ENCODE measurements around the gene USP9X. TPM values are rescaled to one million over a fixed set of nuclear protein-coding genes. Genes with fewer than 3 reads are reported as not detected.

USP9X gene
- total RNA-seq, 4 donors from 2014 or later = 57.2 to 85.9 (median 65.2) TPM

- H3K27me3 ChIP-seq = no peaks in the 10 kb centered on the region
- TF ChIP-seq CTCF (IDR thresholded peaks at IDR 0.05) (no peak), POLR2AphosphoS5 (IDR thresholded peaks at IDR 0.05) (no peak), POLR2A (IDR thresholded peaks at IDR 0.05) (no peak), EP300 (IDR thresholded peaks at IDR 0.05) (no peak)
- H3K36me3 ChIP-seq = no peaks in the 10 kb centered on the region
- peaks cover 15% of the 10 kb centered on the region for H3K4me1 ChIP-seq
- DNase-seq (ENCODE audit: low spot score in 2 of 2) = no peak
- 92% methylated on average over 1 of the region's 1 CpG for WGBS
- no peak overlapping the region for H3K27ac ChIP-seq
- no peak overlapping the region for H3K4me3 ChIP-seq
- no peaks in the 10 kb centered on the region for H3K9me3 ChIP-seq
Measured at GRCh38 chrX:41121766-41122165, 36.5 kb downstream of the USP9X start.

GRCh38 chrX:41122664-41123257 is 37.5 kb downstream of the USP9X start:
- no peaks in the 10 kb centered on the region for H3K27me3 ChIP-seq
- H3K36me3 ChIP-seq = no peaks in the 10 kb centered on the region
- H3K9me3 ChIP-seq = no peaks in the 10 kb centered on the region
- WGBS = 72% methylated on average over 7 of the region's 7 CpGs
- H3K27ac ChIP-seq = no peak overlapping the region
- H3K4me3 ChIP-seq = no peak overlapping the region
- no peak for DNase-seq (ENCODE audit: low spot score in 2 of 2)
- TF ChIP-seq CTCF (IDR thresholded peaks at IDR 0.05) (no peak), POLR2AphosphoS5 (IDR thresholded peaks at IDR 0.05) (no peak), POLR2A (IDR thresholded peaks at IDR 0.05) (no peak), EP300 (IDR thresholded peaks at IDR 0.05) (no peak)
- H3K4me1 ChIP-seq = peaks cover 9% of the 10 kb centered on the region

GRCh38 chrX:41127477-41128192 is 42.4 kb downstream of the USP9X start:
- TF ChIP-seq POLR2A (IDR thresholded peaks at IDR 0.05) = no peak
- TF ChIP-seq EP300 (IDR thresholded peaks at IDR 0.05) = no peak
- TF ChIP-seq CTCF (IDR thresholded peaks at IDR 0.05) = no peak
- TF ChIP-seq POLR2AphosphoS5 (IDR thresholded peaks at IDR 0.05) = no peak
- H3K4me1 ChIP-seq = peaks cover 5% of the 10 kb centered on the region
- WGBS = 71% methylated on average over 6 of the region's 6 CpGs
- H3K27me3 ChIP-seq = no peaks in the 10 kb centered on the region
- no peak for DNase-seq (ENCODE audit: low spot score in 2 of 2)
- peaks cover 10% of the 10 kb centered on the region for H3K36me3 ChIP-seq
- no peaks in the 10 kb centered on the region for H3K9me3 ChIP-seq
- H3K27ac ChIP-seq = no peak overlapping the region
- H3K4me3 ChIP-seq = no peak overlapping the region

- 99% methylated on average over 4 of the region's 4 CpGs for WGBS
- Histone ChIP-seq H3K36me3 (peaks cover 11% of the 10 kb centered on the region), H3K27ac (no peak overlapping the region), H3K4me3 (no peak overlapping the region), H3K4me1 (peaks cover 2% of the 10 kb centered on the region), H3K27me3 (no peaks in the 10 kb centered on the region), H3K9me3 (no peaks in the 10 kb centered on the region)
- no peak for DNase-seq (ENCODE audit: low spot score in 2 of 2)
- TF ChIP-seq CTCF (IDR thresholded peaks at IDR 0.05) (no peak), POLR2A (IDR thresholded peaks at IDR 0.05) (no peak), EP300 (IDR thresholded peaks at IDR 0.05) (no peak), POLR2AphosphoS5 (IDR thresholded peaks at IDR 0.05) (no peak)
Measured at GRCh38 chrX:41128955-41129354, 43.7 kb downstream of the USP9X start.

- no peaks in the 10 kb centered on the region for H3K27me3 ChIP-seq
- DNase-seq (ENCODE audit: low spot score in 2 of 2) = no peak
- TF ChIP-seq CTCF (IDR thresholded peaks at IDR 0.05) (no peak), POLR2A (IDR thresholded peaks at IDR 0.05) (no peak), EP300 (IDR thresholded peaks at IDR 0.05) (no peak), POLR2AphosphoS5 (IDR thresholded peaks at IDR 0.05) (no peak)
- no peak overlapping the region for H3K27ac ChIP-seq
- H3K4me1 ChIP-seq = peaks cover 2% of the 10 kb centered on the region
- H3K9me3 ChIP-seq = no peaks in the 10 kb centered on the region
- peaks cover 18% of the 10 kb centered on the region for H3K36me3 ChIP-seq
- WGBS = 100% methylated on average over 1 of the region's 1 CpG
- H3K4me3 ChIP-seq = no peak overlapping the region
Measured at GRCh38 chrX:41131766-41132165, 46.5 kb downstream of the USP9X start.

Data from suprapubic skin (tissue), 4 donors.